Neural crest cell (in vitro differentiated cells): ENCODE results near the gene FMO1. TPM values are rescaled to one million over a fixed set of nuclear protein-coding genes. Genes with fewer than 3 reads are reported as not detected.

Experiments
- DNase-seq: peaks from one replicate; pipeline ENCODE4 v3.0.0; 2021; ENCODE audit warnings: low read depth, mixed read lengths, low spot score
- H3K27ac Mint-ChIP-seq: one replicate; pipeline ENCODE4 v1.8.0; 2021; ENCODE audit warnings: mild to moderate bottlenecking, mixed read lengths; ENCODE audit not compliant: unreplicated experiment
- H3K27me3 Mint-ChIP-seq: 2 replicates; pipeline ENCODE4 v1.8.0; 2021; ENCODE audit warnings: low read depth, mild to moderate bottlenecking, mixed read lengths
- H3K36me3 Mint-ChIP-seq: 2 replicates; pipeline ENCODE4 v1.8.0; 2021; ENCODE audit warnings: low read depth, mild to moderate bottlenecking, mixed read lengths
- H3K4me1 Mint-ChIP-seq: 2 replicates; pipeline ENCODE4 v1.8.0; 2021; ENCODE audit warnings: mixed read lengths
- H3K4me3 Mint-ChIP-seq: one replicate; pipeline ENCODE4 v1.8.0; 2021; ENCODE audit warnings: mild to moderate bottlenecking, mixed read lengths
- H3K9me3 Mint-ChIP-seq: 2 replicates; pipeline ENCODE4 v1.8.0; 2021; ENCODE audit warnings: mixed read lengths
- CTCF ChIP-seq: fragments of 200-600 bp; sonication (generic); conservative IDR thresholded peaks from 2 replicates; pipeline ENCODE4 v1.5.0; 2021; ENCODE audit warnings: antibody characterized with exemption, mild to moderate bottlenecking
- total RNA-seq: library from RNA; stranded (reverse); gene quantifications from 2 replicates; pipeline ENCODE4 v1.2.1, GENCODE V29; 2021

The FMO1 gene
- total RNA-seq, 1 donor from 2014 or later, result not detected

- peaks cover 12% of the 10 kb centered on the region for H3K9me3 Mint-ChIP-seq
- no peak overlapping the region for H3K4me3 Mint-ChIP-seq
- peaks cover 2% of the 10 kb centered on the region for H3K27me3 Mint-ChIP-seq
- TF ChIP-seq CTCF, result no peak
- H3K36me3 Mint-ChIP-seq, result peaks cover 6% of the 10 kb centered on the region
- no peak for DNase-seq
- no peaks in the 10 kb centered on the region for H3K4me1 Mint-ChIP-seq
- H3K27ac Mint-ChIP-seq, result no peak overlapping the region
Measured at GRCh38 chr1:171298696-171299095, 50.4 kb downstream of the FMO1 start.

- no peak for DNase-seq
- Mint-ChIP-seq H3K9me3 (peaks cover 12% of the 10 kb centered on the region), H3K27ac (no peak overlapping the region), H3K4me3 (no peak overlapping the region), H3K4me1 (no peaks in the 10 kb centered on the region), H3K36me3 (peaks cover 6% of the 10 kb centered on the region), H3K27me3 (peaks cover 2% of the 10 kb centered on the region)
- TF ChIP-seq CTCF, result no peak
Measured at GRCh38 chr1:171299342-171299741, 51.0 kb downstream of the FMO1 start.

- Mint-ChIP-seq H3K27ac (no peak overlapping the region), H3K4me3 (no peak overlapping the region), H3K36me3 (peaks cover 6% of the 10 kb centered on the region), H3K9me3 (peaks cover 12% of the 10 kb centered on the region), H3K27me3 (peaks cover 2% of the 10 kb centered on the region), H3K4me1 (no peaks in the 10 kb centered on the region)
- TF ChIP-seq CTCF, result no peak
- DNase-seq, result no peak
Measured at GRCh38 chr1:171300401-171300800, 52.1 kb downstream of the FMO1 start.

GRCh38 chr1:171310661-171311087 is 62.4 kb downstream of the FMO1 start:
- TF ChIP-seq CTCF, result no peak
- no peak overlapping the region for H3K4me3 Mint-ChIP-seq
- no peak overlapping the region for H3K27ac Mint-ChIP-seq
- H3K27me3 Mint-ChIP-seq, result no peaks in the 10 kb centered on the region
- no peak for DNase-seq
- H3K9me3 Mint-ChIP-seq, result peaks cover 6% of the 10 kb centered on the region
- H3K4me1 Mint-ChIP-seq, result peaks cover 13% of the 10 kb centered on the region
- no peaks in the 10 kb centered on the region for H3K36me3 Mint-ChIP-seq

GRCh38 chr1:171311771-171312558 is 63.7 kb downstream of the FMO1 start:
- DNase-seq, result no peak
- H3K4me3 Mint-ChIP-seq, result no peak overlapping the region
- TF ChIP-seq CTCF, result no peak
- H3K36me3 Mint-ChIP-seq, result no peaks in the 10 kb centered on the region
- H3K4me1 Mint-ChIP-seq, result peaks cover 13% of the 10 kb centered on the region
- H3K27me3 Mint-ChIP-seq, result no peaks in the 10 kb centered on the region
- peaks cover 6% of the 10 kb centered on the region for H3K9me3 Mint-ChIP-seq
- no peak overlapping the region for H3K27ac Mint-ChIP-seq
